ENCODE results near the gene MORN1.

- no peak for TF ChIP-seq POLR2A (IDR thresholded peaks at IDR 0.05; ENCODE audit: low read depth)
- no peak for TF ChIP-seq CTCF (IDR thresholded peaks at IDR 0.05)
- no peak for TF ChIP-seq EP300 (IDR thresholded peaks at IDR 0.05)
Observed at GRCh38 chr1:2294725-2295078, 96.7 kb downstream of the MORN1 start.

All from esophagus muscularis mucosa (tissue), 4 donors.